ENCODE results near the gene DLK2.

GRCh38 chr6:43450699-43451131, 4.6 kb downstream of the DLK2 start:
- TF ChIP-seq EZH2phosphoT487 (IDR thresholded peaks at IDR 0.05; ENCODE audit: insufficient read depth, low read depth) (no peak), EZH2 (IDR thresholded peaks at IDR 0.05; ENCODE audit: insufficient read depth, poor library complexity, severe bottlenecking) (no peak)
